ENCODE measurements around the gene SEPTIN2. TPM values are rescaled to one million over a fixed set of nuclear protein-coding genes. Genes with fewer than 3 reads are reported as not detected.
A peak's percentile ranks its signal among the peaks of the same experiment; 100 is the strongest.
"Not testable (repeated sequence)": the region's sequence is repeated elsewhere in the genome, so short reads cannot be mapped to it uniquely, and the experiment has no call there.

SEPTIN2 gene
- total RNA-seq, 3 donors from 2014 or later: 298 to 321 (median 299) TPM

DNA sequence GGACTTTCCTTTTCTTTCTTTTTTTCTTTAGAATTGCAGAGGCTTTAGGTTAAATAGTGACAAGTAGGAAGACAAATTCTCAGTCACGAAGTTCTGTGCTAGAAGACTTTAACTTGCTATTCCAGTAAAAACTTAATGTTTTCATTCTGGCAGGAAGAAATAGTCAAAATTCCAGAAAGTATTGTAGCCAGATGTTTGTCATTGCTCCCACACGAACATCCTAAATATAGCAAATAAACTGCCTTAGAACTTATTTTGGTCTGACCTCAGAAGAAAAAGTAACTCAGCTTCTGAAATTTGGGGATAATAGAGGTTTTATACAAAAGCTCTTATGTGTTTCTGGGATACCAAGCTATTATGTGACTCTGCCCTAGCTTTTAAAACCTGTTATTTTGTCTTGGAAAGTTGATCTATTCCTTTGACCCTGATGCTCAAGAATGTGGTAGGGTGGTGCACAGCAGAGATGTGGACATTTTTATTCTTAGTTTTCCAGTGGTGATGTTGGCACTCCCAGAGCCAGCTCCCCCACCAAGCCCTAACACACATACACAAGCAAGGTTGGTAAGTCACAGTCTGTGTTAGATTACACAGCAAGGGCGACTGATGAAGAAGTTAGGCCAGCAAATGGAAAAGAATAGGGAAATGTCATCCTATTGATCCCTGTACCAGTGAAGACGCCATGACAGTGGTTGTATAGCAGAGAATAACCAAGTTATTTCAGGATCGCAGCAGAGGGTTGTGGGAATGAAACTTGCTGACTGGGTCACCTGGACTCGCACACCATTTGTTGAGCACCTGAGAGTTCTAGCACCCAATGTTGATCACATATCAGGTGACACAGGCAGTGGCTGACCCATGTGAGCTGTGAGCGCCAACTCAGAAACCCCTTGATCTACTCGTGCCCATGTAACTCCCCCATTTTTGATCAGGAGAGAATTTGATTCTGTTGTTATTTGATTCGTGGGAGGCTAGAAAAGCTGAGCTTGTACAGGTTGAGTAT lies 64.1 kb downstream of the SEPTIN2 start:
- DNase-seq (ENCODE audit: low spot score in 2 of 2): no peak
- H3K4me3 ChIP-seq: no peak overlapping the region
- H3K4me1 ChIP-seq: peaks cover 0 to 7% of the 10 kb centered on the region in 2 donors
- H3K27ac ChIP-seq: peak overlapping the region; percentile 2 to 42
- intact Hi-C loops (cut with DNase I; ENCODE audit: low total_unique reads): loop anchor here (2.0 kb wide), 1 partner anchor 35 kb away; no protein-coding TSS in a partner anchor
- no peaks in the 10 kb centered on the region for H3K36me3 ChIP-seq
- no peaks in the 10 kb centered on the region for H3K27me3 ChIP-seq
- no peaks in the 10 kb centered on the region for H3K9me3 ChIP-seq
- TF ChIP-seq, protein P1, sequence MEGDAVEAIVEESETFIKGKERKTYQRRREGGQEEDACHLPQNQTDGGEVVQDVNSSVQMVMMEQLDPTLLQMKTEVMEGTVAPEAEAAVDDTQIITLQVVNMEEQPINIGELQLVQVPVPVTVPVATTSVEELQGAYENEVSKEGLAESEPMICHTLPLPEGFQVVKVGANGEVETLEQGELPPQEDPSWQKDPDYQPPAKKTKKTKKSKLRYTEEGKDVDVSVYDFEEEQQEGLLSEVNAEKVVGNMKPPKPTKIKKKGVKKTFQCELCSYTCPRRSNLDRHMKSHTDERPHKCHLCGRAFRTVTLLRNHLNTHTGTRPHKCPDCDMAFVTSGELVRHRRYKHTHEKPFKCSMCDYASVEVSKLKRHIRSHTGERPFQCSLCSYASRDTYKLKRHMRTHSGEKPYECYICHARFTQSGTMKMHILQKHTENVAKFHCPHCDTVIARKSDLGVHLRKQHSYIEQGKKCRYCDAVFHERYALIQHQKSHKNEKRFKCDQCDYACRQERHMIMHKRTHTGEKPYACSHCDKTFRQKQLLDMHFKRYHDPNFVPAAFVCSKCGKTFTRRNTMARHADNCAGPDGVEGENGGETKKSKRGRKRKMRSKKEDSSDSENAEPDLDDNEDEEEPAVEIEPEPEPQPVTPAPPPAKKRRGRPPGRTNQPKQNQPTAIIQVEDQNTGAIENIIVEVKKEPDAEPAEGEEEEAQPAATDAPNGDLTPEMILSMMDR (IDR thresholded peaks at IDR 0.05): no peak
- no peak for TF ChIP-seq POLR2A (IDR thresholded peaks at IDR 0.05)
- no peak for TF ChIP-seq POLR2AphosphoS5 (IDR thresholded peaks at IDR 0.05)

DNA sequence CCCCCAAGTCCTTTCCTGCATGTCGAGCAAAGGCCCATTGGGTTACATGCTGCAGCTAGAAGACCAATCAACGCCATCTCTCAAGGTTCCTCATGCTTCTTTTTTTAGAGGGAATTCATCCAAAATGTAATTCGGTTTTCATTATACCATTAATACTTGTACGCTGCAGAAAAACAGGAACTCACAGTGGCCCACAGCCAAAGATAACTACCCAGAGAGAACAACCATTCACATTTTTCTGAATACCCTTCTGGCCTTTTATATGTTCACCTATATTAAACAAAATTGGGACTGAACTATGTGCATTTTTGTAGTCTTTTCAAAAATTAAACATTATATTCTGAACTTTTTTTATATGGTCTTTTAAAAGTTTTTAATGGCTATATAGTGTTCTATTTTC lies 66.1 kb downstream of the SEPTIN2 start:
- TF ChIP-seq POLR2A (IDR thresholded peaks at IDR 0.05) (no peak), POLR2AphosphoS5 (IDR thresholded peaks at IDR 0.05) (no peak)
- TF ChIP-seq, protein P1 (IDR thresholded peaks at IDR 0.05): no peak
- intact Hi-C loops (cut with DNase I; ENCODE audit: low total_unique reads): no loop called here
- Histone ChIP-seq H3K36me3 (no peaks in the 10 kb centered on the region), H3K27me3 (no peaks in the 10 kb centered on the region), H3K9me3 (no peaks in the 10 kb centered on the region), H3K27ac (no peak overlapping the region), H3K4me3 (no peak overlapping the region), H3K4me1 (peaks cover 0 to 7% of the 10 kb centered on the region in 2 donors)
- DNase-seq (ENCODE audit: low spot score in 2 of 2): no peak

DNA sequence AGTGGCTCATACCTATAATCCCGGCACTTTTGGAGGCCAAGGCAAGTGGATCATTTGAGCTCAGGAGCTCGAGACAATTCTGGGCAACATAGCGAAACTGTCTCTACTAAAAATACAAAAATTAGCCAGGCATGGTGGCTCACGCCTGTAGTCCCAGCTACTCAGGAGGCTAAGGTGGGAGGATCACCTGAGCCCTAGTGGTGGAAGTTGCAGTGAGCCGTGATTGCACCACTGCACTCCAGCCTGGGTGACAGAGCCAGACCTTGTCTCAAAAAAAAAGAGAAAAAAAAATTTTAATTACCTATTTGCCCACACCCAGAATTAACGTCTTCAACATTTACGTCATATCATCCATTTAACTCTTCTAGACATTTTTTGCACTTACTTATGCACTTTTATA lies 69.7 kb downstream of the SEPTIN2 start:
- H3K27me3 ChIP-seq; H3K27ac ChIP-seq; H3K36me3 ChIP-seq; H3K4me1 ChIP-seq; DNase-seq (ENCODE audit: low spot score in 2 of 2); H3K4me3 ChIP-seq; H3K9me3 ChIP-seq; intact Hi-C loops (cut with DNase I; ENCODE audit: low total_unique reads): not testable (repeated sequence)

DNA sequence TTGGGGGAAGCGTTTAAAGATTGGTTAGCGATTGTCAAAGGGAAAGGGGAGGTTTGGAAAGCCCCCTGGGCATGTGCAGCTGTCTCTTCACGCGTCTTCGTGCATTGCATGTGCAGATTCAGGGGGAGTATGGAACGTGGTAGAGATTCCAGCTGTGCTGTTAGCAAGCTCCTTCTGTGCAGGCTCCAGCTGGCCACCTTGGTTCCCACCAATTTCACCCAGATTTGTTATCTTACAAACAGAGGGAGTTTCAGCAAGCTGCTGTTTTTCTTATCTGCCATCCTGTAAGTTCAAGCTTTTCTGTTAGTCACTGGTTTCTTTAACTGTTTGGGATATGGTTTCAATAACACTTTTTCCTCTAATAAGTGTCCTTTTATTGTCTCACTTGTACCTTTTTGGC lies 70.8 kb downstream of the SEPTIN2 start:
- Histone ChIP-seq H3K4me1 (no peaks in the 10 kb centered on the region), H3K9me3 (no peaks in the 10 kb centered on the region), H3K4me3 (no peak overlapping the region), H3K36me3 (no peaks in the 10 kb centered on the region), H3K27me3 (no peaks in the 10 kb centered on the region), H3K27ac (no peak overlapping the region)
- no peak for DNase-seq (ENCODE audit: low spot score in 2 of 2)
- intact Hi-C loops (cut with DNase I; ENCODE audit: low total_unique reads): no loop called here
- TF ChIP-seq POLR2A (IDR thresholded peaks at IDR 0.05): no peak
- TF ChIP-seq, protein P1 (IDR thresholded peaks at IDR 0.05): no peak
- no peak for TF ChIP-seq POLR2AphosphoS5 (IDR thresholded peaks at IDR 0.05)

DNA sequence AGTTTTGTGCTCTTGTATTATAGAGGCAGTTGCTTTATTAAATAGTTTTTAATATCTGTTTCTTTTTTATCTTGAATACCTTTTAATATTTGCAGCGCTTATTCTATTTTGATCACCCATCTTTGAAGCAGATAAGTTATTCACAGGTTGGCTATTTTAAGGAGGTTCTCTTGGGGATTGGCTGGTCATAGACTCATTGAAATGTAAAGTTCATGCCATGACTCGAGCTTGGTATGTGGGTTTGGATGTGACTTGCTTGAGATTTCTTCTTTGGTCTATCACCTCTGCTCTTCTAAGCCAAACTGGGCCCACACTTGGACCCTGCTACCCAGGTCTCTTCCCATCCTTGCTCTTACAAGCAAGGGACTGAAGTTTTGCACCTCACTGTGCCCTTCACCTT lies 74.0 kb downstream of the SEPTIN2 start:
- no peak for DNase-seq (ENCODE audit: low spot score in 2 of 2)
- Histone ChIP-seq H3K9me3 (no peaks in the 10 kb centered on the region), H3K27ac (no peak overlapping the region), H3K4me1 (no peaks in the 10 kb centered on the region), H3K27me3 (no peaks in the 10 kb centered on the region), H3K4me3 (no peak overlapping the region), H3K36me3 (no peaks in the 10 kb centered on the region)
- intact Hi-C loops (cut with DNase I; ENCODE audit: low total_unique reads): no loop called here
- no peak for TF ChIP-seq POLR2AphosphoS5 (IDR thresholded peaks at IDR 0.05)
- TF ChIP-seq POLR2A (IDR thresholded peaks at IDR 0.05): no peak
- TF ChIP-seq, protein P1 (IDR thresholded peaks at IDR 0.05): no peak

Data from breast epithelium (tissue), 4 donors.